GM19238 (cell line): ENCODE results near the gene C17orf113.

ENCODE experiments used
- DNase-seq: peaks from one replicate; pipeline ENCODE4 v3.0.0; 2011; ENCODE audit warnings: low spot score; ENCODE audit not compliant: insufficient read length

C17orf113 gene

DNA sequence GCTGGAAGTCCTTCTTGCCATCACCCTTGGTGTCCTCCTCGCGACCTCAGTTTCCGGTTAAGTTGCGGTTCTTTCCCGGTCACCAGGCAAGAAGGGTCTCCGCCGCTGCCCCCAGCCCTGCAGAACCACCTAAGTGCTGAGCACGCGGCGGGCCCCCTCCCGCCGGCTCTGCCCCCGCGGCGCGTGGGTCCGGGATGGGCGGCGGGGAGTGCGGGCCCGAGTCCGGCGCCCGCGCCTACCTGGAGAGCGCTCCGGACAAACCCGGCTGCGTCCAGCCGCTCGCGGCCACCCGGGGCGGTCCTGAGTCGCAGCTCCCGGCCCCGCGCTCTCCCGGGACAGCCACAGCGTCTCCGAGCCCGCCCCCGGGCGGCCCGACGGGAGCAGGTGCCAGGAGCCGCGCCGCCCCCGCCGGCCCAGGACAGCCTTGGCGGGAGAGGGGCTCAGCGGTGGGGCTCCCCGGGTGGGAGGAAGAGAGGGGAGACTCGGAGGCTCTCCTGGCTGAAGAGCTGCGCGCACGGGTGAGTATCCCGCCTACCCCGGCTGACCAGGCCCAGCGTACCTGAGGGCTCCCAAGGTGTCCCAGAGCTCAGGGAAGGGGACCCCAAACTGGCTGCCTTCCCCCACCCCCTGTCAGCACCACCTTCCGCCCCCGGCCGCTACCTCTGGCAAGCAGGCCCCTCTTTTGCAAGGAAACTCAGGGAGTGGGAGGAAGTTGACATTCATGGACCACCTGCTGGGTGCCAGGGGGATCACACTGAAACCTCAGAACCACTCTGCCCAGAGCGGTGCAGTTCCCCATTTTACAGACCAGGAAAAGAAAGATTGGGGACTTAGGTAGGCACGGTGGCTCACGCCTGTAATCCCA is 22.2 kb upstream of the C17orf113 start:
- DNase-seq, result no peak

DNA sequence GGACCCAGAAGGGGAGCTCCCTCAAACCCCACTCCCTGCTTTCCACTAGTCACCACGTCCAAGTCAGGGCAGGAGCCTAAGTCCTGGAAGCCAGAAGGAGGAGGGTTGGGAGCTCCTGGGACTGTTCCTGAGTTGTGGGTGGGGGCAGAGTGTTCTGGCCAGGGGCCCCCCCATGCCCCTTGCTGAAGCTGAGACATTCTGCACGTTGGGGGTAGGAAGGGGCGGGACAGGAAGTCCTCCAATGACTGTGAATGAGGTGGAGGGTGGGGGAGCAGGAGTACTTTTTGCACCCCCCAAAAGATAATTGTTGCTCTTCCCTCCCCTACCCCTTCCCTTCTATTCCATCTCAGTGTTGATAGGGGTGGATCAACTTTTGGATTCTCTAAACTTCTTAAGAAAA is 21.4 kb upstream of the C17orf113 start:
- no peak for DNase-seq

DNA sequence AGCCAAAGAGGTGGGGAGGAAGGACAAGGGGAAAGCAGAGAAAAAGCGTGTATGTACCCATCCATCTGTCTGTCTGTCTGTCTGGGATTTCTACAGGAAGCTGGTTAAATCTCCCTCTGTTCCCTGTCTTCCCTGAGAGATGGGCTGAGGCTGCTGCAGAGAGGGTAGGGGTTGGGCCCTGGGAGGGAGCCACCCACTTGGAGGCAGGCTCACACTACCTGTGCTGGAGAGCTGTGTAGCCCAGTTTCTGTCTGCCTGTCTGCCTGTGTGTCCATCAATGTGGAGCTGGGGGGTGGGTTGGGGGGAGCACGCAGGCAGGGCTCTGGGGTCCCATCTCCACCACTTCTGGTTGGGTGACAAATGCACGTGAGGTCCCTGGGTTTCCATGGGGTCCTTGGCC is 18.6 kb upstream of the C17orf113 start:
- no peak for DNase-seq

DNA sequence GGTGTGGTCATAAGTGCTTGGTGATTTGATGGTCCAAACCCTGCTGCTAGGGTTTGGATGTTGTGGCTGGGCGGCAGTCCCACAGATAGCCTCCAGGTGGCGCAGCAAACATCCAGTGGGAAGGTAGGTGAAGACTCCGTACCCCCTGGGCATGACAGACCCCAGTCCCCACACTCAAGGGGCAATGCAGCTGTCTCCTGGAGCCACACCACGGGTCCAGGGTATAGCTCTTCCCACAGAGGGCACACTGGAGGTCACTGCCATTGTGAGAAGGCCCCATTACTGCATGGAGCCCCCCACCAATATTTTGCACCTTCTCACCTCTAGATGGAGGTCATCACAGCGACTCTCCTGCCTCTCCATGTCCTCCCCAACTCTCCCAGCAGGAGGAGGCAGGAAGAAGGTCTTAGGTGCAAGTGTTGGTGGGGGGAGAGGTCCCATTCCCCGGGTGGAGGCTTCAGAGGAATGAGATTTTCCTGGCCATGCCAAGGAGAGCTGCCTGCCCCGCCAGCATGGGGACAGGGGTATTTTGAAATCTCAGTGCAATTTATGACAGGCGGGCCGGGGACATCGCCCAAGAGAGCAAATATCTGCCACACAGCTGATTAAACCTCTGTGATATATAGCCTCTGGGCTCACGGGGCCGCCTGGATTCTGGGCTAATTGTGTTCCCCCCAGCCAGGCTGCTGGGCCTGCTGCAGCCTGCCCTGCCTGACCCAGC is 17.1 kb upstream of the C17orf113 start:
- DNase-seq, result peak; percentile 46

DNA sequence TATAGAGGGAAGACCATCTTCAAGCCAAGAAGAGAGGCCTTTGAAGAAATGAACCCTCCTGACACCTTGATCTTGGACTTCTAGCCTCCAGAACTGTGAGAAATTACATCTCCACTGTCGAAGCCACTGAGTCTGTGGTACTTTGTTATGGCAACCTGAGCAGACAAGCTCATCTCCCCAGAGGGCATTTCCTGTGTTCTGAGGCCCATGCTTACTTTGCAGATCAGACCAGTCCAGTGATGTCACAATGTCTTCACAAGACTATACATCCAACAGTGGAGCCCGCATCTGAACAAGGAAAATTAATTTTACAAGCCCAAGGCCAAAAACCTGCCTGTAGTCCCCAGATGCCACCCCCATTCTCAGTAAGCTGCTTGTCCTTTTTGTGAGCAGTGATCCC is 14.8 kb upstream of the C17orf113 start:
- no peak for DNase-seq

DNA sequence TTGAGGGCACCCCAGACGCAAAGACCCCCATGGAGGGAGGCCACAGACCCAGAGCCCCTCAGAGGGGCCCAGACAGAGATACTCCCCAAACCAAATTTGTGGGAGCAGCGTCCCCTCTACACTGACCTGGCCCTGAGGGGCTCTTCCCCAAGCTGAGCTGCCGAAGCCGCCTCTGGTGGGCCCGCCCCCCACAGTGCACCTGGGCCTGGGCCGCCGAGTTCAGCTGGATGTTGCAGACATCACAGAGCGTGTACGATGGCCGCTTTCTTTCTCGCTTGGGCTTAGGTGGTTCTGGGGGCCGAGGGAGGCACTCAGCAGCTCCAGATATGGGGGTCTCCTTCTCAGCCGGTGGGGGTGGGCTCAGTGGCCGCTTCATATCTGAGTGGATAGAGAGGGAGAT is 12.3 kb upstream of the C17orf113 start:
- no peak for DNase-seq

DNA sequence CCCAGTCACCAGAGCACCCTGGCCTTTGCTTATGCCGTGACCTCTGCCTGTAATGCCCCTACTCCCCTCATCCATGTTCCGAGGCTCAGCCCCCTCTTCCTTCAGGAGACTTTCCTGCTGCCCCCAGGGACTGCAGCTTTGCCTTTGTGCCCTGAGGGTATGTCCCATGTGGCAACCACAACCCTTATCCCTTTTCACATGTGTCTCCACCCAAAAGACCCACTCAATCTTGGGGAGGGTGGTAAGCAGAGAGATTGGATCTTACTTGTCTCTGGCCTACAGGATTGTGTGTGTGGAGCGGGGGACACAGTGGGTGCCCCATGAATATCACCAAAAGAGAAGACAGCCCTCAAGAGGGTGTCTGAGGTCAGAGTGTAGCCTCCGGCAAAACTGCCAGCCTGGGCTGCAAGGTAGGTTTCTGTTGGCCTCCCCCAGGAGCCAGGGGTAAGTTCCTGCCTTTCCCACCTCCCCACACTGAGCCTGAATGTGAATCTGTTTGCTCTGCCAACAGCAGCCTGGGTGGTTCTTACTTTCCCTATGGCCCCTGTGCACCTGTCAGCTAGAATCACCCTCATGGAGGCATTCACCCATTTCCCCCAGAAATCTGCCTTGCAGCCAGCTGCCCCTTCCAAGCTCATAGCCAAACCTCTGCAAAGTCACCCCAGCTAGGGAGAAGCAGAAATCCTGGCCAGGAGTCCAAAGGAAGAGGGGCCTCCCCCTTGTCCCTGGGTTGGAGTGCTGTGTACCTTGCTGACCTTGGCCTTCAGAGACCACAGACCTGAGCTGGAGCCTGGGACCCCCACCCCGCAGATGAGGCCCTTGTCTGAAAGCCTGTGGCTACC is 11.5 kb upstream of the C17orf113 start:
- no peak for DNase-seq

DNA sequence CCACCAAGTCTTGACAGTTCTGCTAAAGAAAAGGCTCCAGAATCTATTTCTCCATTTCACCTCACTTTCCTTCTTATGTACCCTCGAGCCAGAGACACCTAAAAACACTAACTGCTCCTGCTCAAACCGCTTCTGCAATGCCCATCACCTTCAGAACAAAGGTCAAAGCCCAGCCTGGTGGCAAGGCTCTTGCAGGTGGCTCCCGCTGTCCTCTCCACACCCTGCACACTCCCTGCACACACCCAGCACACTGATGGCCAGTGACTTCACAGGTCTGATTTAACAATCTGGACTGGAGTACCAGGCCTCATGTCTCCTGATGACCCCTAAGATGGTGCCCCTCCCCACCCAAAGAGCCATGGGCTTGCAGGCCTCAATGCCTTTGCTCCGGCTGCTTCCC is 9.8 kb upstream of the C17orf113 start:
- DNase-seq, result no peak

DNA sequence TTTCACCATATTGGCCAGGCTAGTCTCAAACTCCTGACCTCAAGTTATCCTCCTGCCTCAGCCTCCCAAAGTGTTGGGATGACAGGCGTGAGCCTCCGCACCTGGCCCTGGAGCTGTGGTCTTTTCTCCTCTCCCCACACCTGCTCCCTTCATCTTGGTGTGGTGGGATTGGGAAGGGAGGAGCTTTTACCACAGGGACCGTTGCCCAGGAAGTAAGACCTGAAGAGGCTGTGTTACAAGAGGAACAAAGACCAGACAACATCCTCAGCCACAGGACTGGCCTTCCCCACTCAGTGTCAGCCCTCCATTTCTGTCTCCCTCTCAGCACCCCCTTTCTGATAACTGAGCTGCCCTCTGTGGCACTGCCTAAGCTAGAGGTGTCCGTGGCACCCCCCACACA is 9.4 kb upstream of the C17orf113 start:
- DNase-seq, result no peak

DNA sequence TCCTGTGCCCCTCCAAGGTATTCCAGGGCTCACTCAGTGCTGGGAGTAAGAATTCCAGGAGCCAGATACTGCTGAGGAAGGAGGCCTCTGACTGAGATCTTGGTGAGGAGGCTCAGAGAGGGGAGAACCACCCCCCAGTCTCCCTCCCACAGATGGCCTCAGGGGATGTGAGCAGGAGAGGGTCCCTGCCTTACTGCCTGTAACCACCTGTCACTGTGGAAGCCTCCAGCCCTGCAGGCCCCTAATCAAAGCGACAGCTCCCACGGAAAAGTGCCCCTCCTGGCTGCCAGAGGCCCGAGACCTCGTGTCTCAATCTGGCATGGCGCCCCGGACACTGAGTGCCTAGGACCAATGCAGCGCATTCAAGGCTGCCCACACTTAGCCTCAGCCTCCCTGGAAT is 7.7 kb upstream of the C17orf113 start:
- DNase-seq, result no peak

DNA sequence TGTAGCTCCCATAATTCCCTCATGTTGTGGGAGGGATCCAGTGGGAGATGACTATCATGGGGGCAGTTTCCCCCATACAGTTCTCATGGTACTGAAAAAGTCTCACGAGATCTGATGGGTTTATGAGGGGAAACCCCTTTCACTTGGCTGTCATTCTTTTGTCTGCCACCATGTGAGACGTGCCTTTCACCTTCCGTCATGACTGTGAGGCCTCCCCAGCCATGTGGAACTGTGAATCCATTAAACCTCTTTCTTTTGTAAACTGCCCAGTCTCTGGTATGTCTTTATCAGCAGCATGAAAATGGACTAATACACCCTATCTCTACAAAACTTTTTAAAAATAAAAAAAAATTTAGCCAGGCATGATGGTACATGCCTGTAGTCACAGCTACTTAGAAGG is 6.2 kb upstream of the C17orf113 start:
- DNase-seq, result no peak

DNA sequence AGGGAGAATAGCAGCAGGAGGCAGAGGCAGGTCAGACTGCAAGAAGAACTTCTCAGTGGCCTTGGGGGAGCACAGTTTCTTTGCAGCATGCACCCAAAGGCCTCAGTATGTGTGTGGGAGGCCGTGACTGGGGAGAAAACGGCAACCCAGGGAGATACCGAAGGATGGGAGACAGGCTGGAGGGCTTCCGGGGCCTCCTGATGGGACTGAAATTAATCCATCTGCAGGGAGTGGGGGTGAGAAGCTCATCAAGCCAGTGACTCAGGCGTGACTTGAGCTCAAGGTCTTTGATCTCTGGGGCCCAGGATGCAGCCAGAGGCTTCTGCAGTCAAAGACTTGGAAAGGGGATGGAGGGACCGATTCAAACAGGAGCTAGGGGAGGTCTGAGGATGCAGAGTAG is 5.1 kb upstream of the C17orf113 start:
- DNase-seq, result no peak

DNA sequence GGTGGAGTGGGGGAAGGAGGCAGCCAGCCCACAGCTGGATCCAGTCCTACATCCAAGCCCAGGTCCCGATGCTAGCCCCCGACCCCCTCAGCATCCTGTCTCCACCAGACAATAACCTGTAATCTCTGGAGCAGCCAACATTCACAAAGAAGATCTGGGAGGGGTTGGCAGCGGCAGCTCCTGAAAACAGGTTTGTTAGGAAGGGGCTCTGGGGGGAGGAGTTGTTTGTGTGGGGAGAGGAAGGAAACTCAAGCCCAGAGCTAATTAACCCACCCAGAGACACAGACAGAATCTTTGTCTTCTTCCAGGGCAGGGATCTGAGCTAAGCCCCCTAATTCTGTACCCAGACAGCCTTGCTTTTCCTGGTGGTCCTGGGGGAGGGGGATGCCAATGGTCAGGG is 4.6 kb upstream of the C17orf113 start:
- DNase-seq, result no peak

DNA sequence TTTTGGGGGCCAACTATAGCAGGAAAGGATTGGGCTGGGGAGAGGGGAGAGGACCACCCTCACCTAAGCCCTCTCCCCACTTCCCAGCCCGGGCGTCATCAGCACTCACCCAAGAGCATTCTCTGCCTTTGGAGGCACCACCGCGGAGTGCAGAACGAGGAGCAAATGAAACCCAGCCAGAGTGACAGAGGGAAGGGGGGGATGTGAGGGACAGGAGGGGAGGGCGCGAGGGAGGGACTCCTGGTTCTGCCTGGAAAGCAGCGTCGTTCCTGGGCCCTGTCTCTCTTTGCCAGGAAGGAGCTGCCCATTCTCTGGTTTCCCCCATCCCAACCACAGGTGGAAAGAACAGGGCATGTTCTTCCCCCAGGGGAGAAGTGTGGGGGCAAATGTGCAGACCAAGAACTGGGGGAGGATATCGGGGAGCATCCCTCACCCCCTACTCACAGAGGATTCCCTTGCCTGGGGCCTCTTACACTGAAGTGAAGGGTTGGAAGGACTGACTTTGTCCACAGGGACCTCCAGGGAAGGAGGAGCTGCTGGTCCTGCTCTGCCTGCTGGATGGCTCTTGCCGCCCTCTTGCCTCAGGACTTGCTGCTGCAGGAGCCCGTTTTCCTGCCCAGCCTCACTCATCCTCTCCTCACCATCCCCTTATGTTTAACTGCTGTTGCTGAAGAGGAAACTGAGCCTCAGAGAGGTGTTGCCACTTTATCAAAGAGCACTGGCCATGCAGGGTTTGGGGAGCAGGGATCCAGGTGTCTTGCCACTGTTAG is 3.5 kb upstream of the C17orf113 start:
- DNase-seq, result no peak

DNA sequence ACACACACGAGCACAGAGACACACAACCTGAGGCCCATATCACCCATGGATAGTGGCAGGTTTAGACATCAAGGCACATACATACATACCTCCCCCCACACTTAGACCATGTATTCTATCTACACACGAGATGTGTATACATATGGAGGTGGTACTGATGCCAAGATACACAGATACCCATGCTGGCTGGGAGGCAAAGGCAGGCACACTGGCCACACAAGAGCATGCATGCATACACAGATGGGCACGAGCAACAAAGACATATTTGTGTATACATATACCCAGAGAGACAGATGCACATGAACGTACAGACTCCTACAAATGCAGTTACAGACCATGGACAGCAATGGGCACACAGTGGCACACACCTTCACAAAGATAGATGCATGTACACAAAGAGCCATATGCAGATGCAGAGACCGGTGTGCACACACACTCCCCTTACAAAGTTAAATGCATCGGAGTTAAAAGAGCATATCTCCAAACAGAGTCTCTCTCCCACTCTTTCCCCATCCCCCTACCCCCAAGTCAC is 2.0 kb upstream of the C17orf113 start:
- DNase-seq, result no peak

DNA sequence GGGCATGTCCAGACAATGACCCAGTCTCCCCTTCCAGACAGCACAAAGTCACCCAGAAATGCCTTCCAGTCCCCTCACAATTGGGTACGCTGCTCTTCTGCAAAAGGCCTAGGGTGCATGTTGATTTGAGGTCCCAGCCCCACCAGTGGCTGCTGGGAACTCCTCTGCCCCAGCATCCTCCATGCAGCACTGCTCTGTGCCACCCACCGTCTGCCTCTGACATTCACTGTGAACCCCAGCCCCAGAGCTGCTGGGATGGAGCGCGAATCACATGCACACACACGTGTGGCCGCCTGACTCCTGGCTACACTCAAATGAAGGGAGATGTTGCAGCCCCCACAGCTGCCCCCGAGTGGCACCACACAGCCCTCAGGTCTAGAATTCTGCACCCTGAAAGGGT is 1.2 kb upstream of the C17orf113 start:
- DNase-seq, result no peak

DNA sequence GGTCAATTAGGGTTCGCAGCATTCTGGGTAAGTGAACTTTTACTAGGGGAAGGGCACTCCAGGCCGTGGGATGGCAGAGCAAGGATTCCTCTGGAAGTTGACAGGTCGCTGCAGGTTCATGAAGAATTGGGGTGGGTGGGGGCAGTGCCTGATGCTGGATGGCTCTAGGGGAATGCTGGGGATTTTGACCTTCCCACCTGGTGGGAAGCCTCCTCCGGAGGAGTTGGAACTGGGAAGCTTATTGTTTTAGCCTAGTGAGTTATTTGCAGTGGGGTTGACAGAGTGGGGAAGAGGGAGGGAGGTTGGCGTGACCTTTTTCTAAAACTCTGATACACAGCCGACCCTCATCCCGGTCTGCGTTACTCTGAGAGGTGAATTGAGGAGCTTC is 606 bp upstream of the C17orf113 start:
- DNase-seq, result no peak

DNA sequence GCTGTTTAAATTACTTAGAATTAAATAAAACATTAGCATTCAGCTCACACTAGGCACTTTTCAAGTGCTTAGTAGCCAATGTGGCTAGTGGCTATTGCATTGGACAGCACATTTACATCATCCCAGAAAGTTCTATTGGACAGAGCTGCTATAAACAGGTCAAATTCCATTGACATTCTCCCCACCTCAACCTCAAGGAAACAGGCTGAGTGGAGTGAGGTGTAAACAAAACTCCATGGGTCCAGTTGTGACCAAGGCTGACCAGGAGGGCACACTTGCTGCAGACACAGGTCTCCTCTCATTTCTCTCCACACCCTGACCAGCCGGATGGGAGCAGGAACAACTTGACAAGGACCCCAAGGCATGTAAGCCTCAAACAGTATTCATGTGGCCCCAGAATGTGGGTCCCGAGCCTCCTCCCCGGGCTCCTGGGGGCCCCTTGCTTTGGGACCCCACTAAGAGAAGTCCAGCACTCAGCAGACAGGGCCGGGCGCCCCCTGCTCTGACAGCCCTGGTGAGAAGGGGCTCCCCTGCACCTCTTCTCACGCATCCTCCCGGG is 488 bp downstream of the C17orf113 start:
- no peak for DNase-seq

DNA sequence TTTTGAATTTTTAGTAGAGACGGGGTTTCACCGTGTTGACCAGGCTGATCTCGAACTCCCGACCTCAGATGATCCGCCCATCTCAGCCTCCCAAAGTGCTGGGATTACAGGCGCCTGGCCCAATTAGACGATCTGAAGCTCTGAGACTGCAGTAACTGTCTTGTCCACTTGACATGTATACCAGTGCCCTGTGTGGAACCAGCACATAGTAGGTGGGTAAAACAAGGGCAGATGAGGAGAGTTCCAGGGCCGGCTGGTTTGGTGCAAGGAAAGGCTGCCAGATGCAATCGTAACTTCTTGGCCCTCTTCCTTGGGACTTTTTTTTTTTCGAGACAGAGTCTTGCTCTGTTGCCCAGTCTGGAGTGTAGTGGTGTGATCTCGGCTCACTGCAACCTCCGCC is 3.1 kb downstream of the C17orf113 start:
- no peak for DNase-seq

DNA sequence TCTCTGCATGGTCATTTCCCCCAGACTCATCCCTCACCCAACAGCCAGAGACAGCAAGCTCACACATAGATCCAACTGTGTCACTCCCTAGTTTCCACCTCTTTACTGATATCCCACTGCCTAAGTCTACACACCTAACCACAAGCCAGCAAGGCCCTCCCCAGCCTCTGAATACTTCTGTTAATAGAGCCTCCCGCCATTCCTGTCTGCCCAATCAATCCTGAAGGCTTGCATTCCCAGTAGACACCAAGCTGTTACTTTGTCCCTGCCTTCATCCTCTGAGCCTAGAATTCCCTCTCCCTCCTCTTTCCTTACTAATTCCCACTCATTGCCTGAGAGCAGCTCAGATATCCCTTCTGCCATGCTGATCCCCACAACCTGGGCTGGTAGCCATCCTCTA is 4.7 kb downstream of the C17orf113 start:
- DNase-seq, result no peak
